Smooth muscle cell (in vitro differentiated cells): ENCODE data around the gene GP5. TPM values are rescaled to one million over a fixed set of nuclear protein-coding genes. Genes with fewer than 3 reads are reported as not detected.

Experiments used
- DNase-seq: peaks from one replicate; lab custom pipeline; 2025; ENCODE audit not compliant: unreplicated experiment; lab: John Stamatoyannopoulos, UW
- H2AFZ ChIP-seq: fragments of 200-600 bp; sonication (generic); 2 replicates; pipeline ENCODE4 v1.6.0; 2016; ENCODE audit warnings: antibody characterized with exemption, low read depth, mild to moderate bottlenecking
- H3F3A ChIP-seq: fragments of 200-600 bp; sonication (generic); 2 replicates; pipeline ENCODE4 v1.6.0; 2017; ENCODE audit warnings: antibody characterized with exemption, low read depth
- H3K27ac ChIP-seq: fragments of 200-600 bp; sonication (generic); 2 replicates; pipeline ENCODE4 v1.5.1; 2016; ENCODE audit warnings: low read depth, mild to moderate bottlenecking
- H3K27me3 ChIP-seq: fragments of 200-600 bp; sonication (generic); 2 replicates; pipeline ENCODE4 v1.6.1; 2016; ENCODE audit warnings: low read depth, mild to moderate bottlenecking
- H3K36me3 ChIP-seq: fragments of 200-600 bp; sonication (generic); 2 replicates; pipeline ENCODE4 v1.5.1; 2016; ENCODE audit warnings: low read depth
- H3K4me1 ChIP-seq: fragments of 200-600 bp; sonication (generic); 2 replicates; pipeline ENCODE4 v1.5.1; 2016; ENCODE audit warnings: low read depth
- H3K4me2 ChIP-seq: fragments of 200-600 bp; sonication (generic); 2 replicates; pipeline ENCODE4 v1.6.0; 2016; ENCODE audit warnings: mild to moderate bottlenecking
- H3K4me3 ChIP-seq: fragments of 200-600 bp; sonication (generic); 2 replicates; pipeline ENCODE4 v1.5.1; 2016; ENCODE audit warnings: mild to moderate bottlenecking
- H3K79me2 ChIP-seq: fragments of 200-600 bp; sonication (generic); 2 replicates; pipeline ENCODE4 v1.6.0; 2016; ENCODE audit warnings: low read depth, mild to moderate bottlenecking
- H3K9ac ChIP-seq: fragments of 200-600 bp; sonication (generic); 2 replicates; pipeline ENCODE4 v1.6.0; 2016; ENCODE audit warnings: low read depth
- H3K9me3 ChIP-seq: fragments of 200-600 bp; sonication (generic); replicated peaks from 2 replicates; pipeline ENCODE4 v1.5.1; 2016; ENCODE audit warnings: low read depth
- H4K20me1 ChIP-seq: fragments of 200-600 bp; sonication (generic); 2 replicates; pipeline ENCODE4 v1.6.0; 2016; ENCODE audit warnings: low read depth
- CTCF ChIP-seq: fragments of 200-600 bp; sonication (generic); IDR thresholded peaks from 2 replicates; pipeline ENCODE4 v1.5.1; 2017; ENCODE audit warnings: borderline replicate concordance, mild to moderate bottlenecking, antibody characterized with exemption; ENCODE audit not compliant: insufficient read depth, poor library complexity, severe bottlenecking
- whole genome bisulfite sequencing: methylation state at CpG from one replicate; pipeline ENCODE4 v1.1.7; 2016; ENCODE audit warnings: low lambda C conversion rate; 5-methylcytosine and 5-hydroxymethylcytosine counted together
- polyA plus RNA-seq: library from polyadenylated mRNA; unstranded; fragments of >200 nt; fragmentation: Nextera tagmentation; extraction: Ambion mirVana; gene quantifications from 2 replicates; pipeline ENCODE4 v1.2.1, GENCODE V29; 2016
- total RNA-seq: library from RNA; depleted of rRNA; stranded (reverse); fragments of >200 nt; gene quantifications from 2 replicates; pipeline ENCODE4 v1.2.3, GENCODE V29; 2014

GP5 gene
- total and polyA plus RNA-seq, 2 experiments from 2014 or later = not detected

- Histone ChIP-seq H2AFZ (no peak overlapping the region), H3K27me3 (no peaks in the 10 kb centered on the region), H3K4me2 (peak overlapping the region; percentile 43), H3K4me3 (no peak overlapping the region), H3K36me3 (no peaks in the 10 kb centered on the region), H3K79me2 (no peaks in the 10 kb centered on the region), H4K20me1 (no peaks in the 10 kb centered on the region), H3F3A (peaks cover 8% of the 10 kb centered on the region), H3K9me3 (no peaks in the 10 kb centered on the region), H3K4me1 (peaks cover 20% of the 10 kb centered on the region), H3K27ac (peak overlapping the region; percentile 63), H3K9ac (no peak overlapping the region)
- 40% methylated on average over 18 of the region's 18 CpGs for WGBS
- no peak for TF ChIP-seq CTCF
- no peak for DNase-seq
Measured at GRCh38 chr3:194367992-194368841, 30.8 kb downstream of the GP5 start.

- Histone ChIP-seq H3K4me3 (no peak overlapping the region), H2AFZ (no peak overlapping the region), H3K9me3 (no peaks in the 10 kb centered on the region), H3K4me2 (peak overlapping the region; percentile 29), H3K27ac (no peak overlapping the region), H4K20me1 (no peaks in the 10 kb centered on the region), H3K27me3 (no peaks in the 10 kb centered on the region), H3K4me1 (peaks cover 20% of the 10 kb centered on the region), H3K9ac (no peak overlapping the region), H3K36me3 (no peaks in the 10 kb centered on the region), H3F3A (peaks cover 8% of the 10 kb centered on the region), H3K79me2 (no peaks in the 10 kb centered on the region)
- DNase-seq = no peak
- TF ChIP-seq CTCF = no peak
- WGBS = 86% methylated on average over 12 of the region's 12 CpGs
Measured at GRCh38 chr3:194365978-194366490, 33.0 kb downstream of the GP5 start.

GRCh38 chr3:194365526-194365925 is 33.5 kb downstream of the GP5 start:
- H3K27me3 ChIP-seq = no peaks in the 10 kb centered on the region
- H3K27ac ChIP-seq = peak overlapping the region; percentile 82
- H3K4me1 ChIP-seq = peaks cover 20% of the 10 kb centered on the region
- peaks cover 8% of the 10 kb centered on the region for H3F3A ChIP-seq
- H3K36me3 ChIP-seq = no peaks in the 10 kb centered on the region
- no peak for TF ChIP-seq CTCF
- H3K4me2 ChIP-seq = peak overlapping the region; percentile 29
- 92% methylated on average over 6 of the region's 6 CpGs for WGBS
- H3K79me2 ChIP-seq = no peaks in the 10 kb centered on the region
- no peaks in the 10 kb centered on the region for H4K20me1 ChIP-seq
- no peak overlapping the region for H3K9ac ChIP-seq
- no peaks in the 10 kb centered on the region for H3K9me3 ChIP-seq
- H2AFZ ChIP-seq = no peak overlapping the region
- H3K4me3 ChIP-seq = no peak overlapping the region
- no peak for DNase-seq
